SK-N-MC (cell line): ENCODE data around the gene PACRG.

Experiments
- EZH2 ChIP-seq: fragments of 200-600 bp; sonication (generic); IDR thresholded peaks from one replicate; pipeline ENCODE4 v1.6.1; 2017; ENCODE audit warnings: antibody characterized with exemption
- POLR2AphosphoS5 ChIP-seq: IDR thresholded peaks from 2 replicates; pipeline ENCODE4 v1.6.1; 2012; ENCODE audit warnings: mild to moderate bottlenecking, low read depth, low read length, borderline replicate concordance

DNA sequence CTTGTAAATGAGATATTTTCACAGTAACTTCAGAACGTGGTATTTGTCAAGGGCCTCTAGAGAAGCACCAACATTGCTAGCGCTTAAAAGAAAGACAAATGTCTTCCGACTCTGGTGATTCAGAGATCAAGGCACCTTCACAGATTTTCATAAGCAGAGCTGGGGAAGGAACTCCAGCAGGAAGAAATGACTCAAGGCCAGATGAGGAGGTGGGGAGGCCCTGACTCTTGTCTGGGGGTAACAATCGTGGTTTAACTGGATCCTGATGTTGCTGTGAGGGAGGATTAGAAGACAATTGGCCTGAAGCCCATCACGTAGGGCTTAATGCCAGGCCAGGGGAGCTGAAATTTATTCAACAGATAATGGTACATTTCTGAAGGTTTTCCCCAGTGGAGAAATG, 563.8 kb downstream of the PACRG start:
- TF ChIP-seq EZH2: no peak
- TF ChIP-seq POLR2AphosphoS5: no peak
